Vagina (tissue), 2 donors: Measurements from ENCODE around the gene ZNF772.

ENCODE experiments used
- POLR2A ChIP-seq, 2 donors: fragments of 450-650 bp; IDR thresholded peaks; one replicate each; pipeline ENCODE4 v1.6.1; 2017; ENCODE audit warnings: antibody characterized with exemption in 2 of 2, mild to moderate bottlenecking in 2 of 2, moderate library complexity in 2 of 2
- POLR2AphosphoS5 ChIP-seq, 2 donors: sonication (generic); formaldehyde crosslinking; IDR thresholded peaks; one replicate each; pipeline ENCODE4 v1.9.0; 2017; ENCODE audit warnings: antibody characterized with exemption in 2 of 2, mild to moderate bottlenecking in 2 of 2, low read depth in 1 of 2; ENCODE audit not compliant: insufficient read depth in 1 of 2
- TF ChIP-seq, protein P1 (sequence below), 3 experiments: fragments of 450-650 bp in 2 of 3; fragments of 200-600 bp in 1 of 3; sonication (generic) in 1 of 3; IDR thresholded peaks; one replicate each; pipeline ENCODE4 v1.5.1; 2017 to 2019; ENCODE audit warnings: antibody characterized with exemption in 3 of 3, mild to moderate bottlenecking in 2 of 3, moderate library complexity in 2 of 3

DNA sequence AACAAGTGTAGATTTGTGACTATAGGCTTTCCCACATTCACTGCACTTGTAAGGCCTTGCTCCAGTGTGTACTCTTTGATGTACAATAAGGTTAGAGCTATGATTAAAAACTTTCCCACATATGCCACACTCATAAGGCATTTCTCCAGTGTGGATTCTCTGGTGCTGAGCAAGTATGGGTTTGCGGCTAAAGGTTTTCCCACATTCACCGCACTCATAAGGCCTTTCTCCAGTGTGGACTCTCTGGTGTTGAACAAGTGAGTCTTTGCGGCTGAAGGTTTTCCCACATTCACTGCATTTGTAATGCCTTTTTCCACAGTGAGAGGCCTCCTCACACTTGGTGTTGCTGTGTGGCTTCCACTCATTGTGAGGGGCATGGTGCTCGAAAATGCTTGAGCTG lies 3.7 kb downstream of the ZNF772 start:
- TF ChIP-seq, protein P1, sequence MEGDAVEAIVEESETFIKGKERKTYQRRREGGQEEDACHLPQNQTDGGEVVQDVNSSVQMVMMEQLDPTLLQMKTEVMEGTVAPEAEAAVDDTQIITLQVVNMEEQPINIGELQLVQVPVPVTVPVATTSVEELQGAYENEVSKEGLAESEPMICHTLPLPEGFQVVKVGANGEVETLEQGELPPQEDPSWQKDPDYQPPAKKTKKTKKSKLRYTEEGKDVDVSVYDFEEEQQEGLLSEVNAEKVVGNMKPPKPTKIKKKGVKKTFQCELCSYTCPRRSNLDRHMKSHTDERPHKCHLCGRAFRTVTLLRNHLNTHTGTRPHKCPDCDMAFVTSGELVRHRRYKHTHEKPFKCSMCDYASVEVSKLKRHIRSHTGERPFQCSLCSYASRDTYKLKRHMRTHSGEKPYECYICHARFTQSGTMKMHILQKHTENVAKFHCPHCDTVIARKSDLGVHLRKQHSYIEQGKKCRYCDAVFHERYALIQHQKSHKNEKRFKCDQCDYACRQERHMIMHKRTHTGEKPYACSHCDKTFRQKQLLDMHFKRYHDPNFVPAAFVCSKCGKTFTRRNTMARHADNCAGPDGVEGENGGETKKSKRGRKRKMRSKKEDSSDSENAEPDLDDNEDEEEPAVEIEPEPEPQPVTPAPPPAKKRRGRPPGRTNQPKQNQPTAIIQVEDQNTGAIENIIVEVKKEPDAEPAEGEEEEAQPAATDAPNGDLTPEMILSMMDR (IDR thresholded peaks at IDR 0.05) = no peak
- TF ChIP-seq POLR2A (IDR thresholded peaks at IDR 0.05) (no peak), POLR2AphosphoS5 (IDR thresholded peaks at IDR 0.05; ENCODE audit: insufficient read depth in 1 of 2, low read depth in 1 of 2) (no peak)
